ENCODE data around the gene NDUFS8. TPM values are rescaled to one million over a fixed set of nuclear protein-coding genes. Genes with fewer than 3 reads are reported as not detected.
A peak's percentile ranks its signal among the peaks of the same experiment; 100 is the strongest.

NDUFS8 gene
- total and polyA plus RNA-seq, 10 of the 15 experiments (the other 5 are each of a cell fraction or from before 2014, with no cell fraction given) = 17.6 to 308 (median 120) TPM

GRCh38 chr11:68030318-68031143 lies at the start of gene NDUFS8 (continued):
- peak; percentile 63 for TF ChIP-seq IKZF1 (conservative IDR thresholded peaks at IDR 0.05)
- peak; percentile 45; the same call in 1 of the 2 replicates for TF ChIP-seq CBFB (IDR thresholded peaks at IDR 0.05; ENCODE audit: low read depth)
- TF ChIP-seq, protein P1, sequence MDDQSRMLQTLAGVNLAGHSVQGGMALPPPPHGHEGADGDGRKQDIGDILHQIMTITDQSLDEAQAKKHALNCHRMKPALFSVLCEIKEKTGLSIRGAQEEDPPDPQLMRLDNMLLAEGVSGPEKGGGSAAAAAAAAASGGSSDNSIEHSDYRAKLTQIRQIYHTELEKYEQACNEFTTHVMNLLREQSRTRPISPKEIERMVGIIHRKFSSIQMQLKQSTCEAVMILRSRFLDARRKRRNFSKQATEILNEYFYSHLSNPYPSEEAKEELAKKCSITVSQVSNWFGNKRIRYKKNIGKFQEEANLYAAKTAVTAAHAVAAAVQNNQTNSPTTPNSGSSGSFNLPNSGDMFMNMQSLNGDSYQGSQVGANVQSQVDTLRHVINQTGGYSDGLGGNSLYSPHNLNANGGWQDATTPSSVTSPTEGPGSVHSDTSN (IDR thresholded peaks at IDR 0.05; ENCODE audit: insufficient replicate concordance, low read depth, low read length) = peak; percentile 84
- TF ChIP-seq POLR2AphosphoS5 (IDR thresholded peaks at IDR 0.05; ENCODE audit: low read length) = peak; percentile 83
- peak; percentile 92 for TF ChIP-seq CHD2 (IDR thresholded peaks at IDR 0.05; ENCODE audit: borderline replicate concordance, low read depth, low read length)
- TF ChIP-seq PML (IDR thresholded peaks at IDR 0.05; ENCODE audit: low read length) = no peak
- TF ChIP-seq, protein P2, sequence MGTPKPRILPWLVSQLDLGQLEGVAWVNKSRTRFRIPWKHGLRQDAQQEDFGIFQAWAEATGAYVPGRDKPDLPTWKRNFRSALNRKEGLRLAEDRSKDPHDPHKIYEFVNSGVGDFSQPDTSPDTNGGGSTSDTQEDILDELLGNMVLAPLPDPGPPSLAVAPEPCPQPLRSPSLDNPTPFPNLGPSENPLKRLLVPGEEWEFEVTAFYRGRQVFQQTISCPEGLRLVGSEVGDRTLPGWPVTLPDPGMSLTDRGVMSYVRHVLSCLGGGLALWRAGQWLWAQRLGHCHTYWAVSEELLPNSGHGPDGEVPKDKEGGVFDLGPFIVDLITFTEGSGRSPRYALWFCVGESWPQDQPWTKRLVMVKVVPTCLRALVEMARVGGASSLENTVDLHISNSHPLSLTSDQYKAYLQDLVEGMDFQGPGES (IDR thresholded peaks at IDR 0.05) = peak; percentile 78; the same call in 1 of the 2 replicates
- peak; percentile 77 for TF ChIP-seq NKRF (conservative IDR thresholded peaks at IDR 0.05)
- TF ChIP-seq, protein P3, sequence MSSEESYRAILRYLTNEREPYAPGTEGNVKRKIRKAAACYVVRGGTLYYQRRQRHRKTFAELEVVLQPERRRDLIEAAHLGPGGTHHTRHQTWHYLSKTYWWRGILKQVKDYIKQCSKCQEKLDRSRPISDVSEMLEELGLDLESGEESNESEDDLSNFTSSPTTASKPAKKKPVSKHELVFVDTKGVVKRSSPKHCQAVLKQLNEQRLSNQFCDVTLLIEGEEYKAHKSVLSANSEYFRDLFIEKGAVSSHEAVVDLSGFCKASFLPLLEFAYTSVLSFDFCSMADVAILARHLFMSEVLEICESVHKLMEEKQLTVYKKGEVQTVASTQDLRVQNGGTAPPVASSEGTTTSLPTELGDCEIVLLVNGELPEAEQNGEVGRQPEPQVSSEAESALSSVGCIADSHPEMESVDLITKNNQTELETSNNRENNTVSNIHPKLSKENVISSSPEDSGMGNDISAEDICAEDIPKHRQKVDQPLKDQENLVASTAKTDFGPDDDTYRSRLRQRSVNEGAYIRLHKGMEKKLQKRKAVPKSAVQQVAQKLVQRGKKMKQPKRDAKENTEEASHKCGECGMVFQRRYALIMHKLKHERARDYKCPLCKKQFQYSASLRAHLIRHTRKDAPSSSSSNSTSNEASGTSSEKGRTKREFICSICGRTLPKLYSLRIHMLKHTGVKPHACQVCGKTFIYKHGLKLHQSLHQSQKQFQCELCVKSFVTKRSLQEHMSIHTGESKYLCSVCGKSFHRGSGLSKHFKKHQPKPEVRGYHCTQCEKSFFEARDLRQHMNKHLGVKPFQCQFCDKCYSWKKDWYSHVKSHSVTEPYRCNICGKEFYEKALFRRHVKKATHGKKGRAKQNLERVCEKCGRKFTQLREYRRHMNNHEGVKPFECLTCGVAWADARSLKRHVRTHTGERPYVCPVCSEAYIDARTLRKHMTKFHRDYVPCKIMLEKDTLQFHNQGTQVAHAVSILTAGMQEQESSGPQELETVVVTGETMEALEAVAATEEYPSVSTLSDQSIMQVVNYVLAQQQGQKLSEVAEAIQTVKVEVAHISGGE (CRISPR knock-in tag; IDR thresholded peaks at IDR 0.05) = no peak
- 0 out of 2 replicates have a peak, but pooled peaks have one; percentile 42 for TF ChIP-seq TAF1 (IDR thresholded peaks at IDR 0.05; ENCODE audit: borderline replicate concordance, low read depth, low read length)
- 0 out of 4 replicates have a peak, but pooled peaks of 1 of the 2 experiments have one; percentile 13 for TF ChIP-seq EP300 (IDR thresholded peaks at IDR 0.05; ENCODE audit: borderline replicate concordance in 1 of 2, control insufficient read depth in 1 of 2, low read depth in 2 of 2, low read length in 2 of 2)
- TF ChIP-seq RELB (IDR thresholded peaks at IDR 0.05; ENCODE audit: low read depth) = peak; percentile 44; the same call in 1 of the 2 replicates
- TF ChIP-seq HDGF (IDR thresholded peaks at IDR 0.05) = 0 out of 2 replicates have a peak, but pooled peaks have one; percentile 20
- TF ChIP-seq NFYB (IDR thresholded peaks at IDR 0.05; ENCODE audit: insufficient read depth, low read depth, low read length) = peak; percentile 84
- TF ChIP-seq PAX8 (IDR thresholded peaks at IDR 0.05) = no peak
- TF ChIP-seq MXI1 (IDR thresholded peaks at IDR 0.05; ENCODE audit: low read depth, low read length) = 0 out of 2 replicates have a peak, but pooled peaks have one; percentile 44
- peak; percentile 70 for TF ChIP-seq CREM (IDR thresholded peaks at IDR 0.05; ENCODE audit: low read depth)
- peak; percentile 41; the same call in 1 of the 2 replicates for TF ChIP-seq DPF2 (IDR thresholded peaks at IDR 0.05)
- TF ChIP-seq BHLHE40 (IDR thresholded peaks at IDR 0.05; ENCODE audit: borderline replicate concordance in 1 of 2, low read depth in 2 of 2, low read length in 1 of 2) = peak in 1 of 2 experiments; percentile 56; a peak in 1 of 4 replicates

Measured in GM12878 (cell line).